Lower leg skin (tissue), 3 donors: ENCODE measurements around the gene DAB1.

Source experiments
- CTCF ChIP-seq, 3 donors: fragments of 450-650 bp; IDR thresholded peaks; one replicate each; pipeline ENCODE4 v1.5.1; 2016; ENCODE audit warnings: antibody characterized with exemption in 3 of 3, mild to moderate bottlenecking in 3 of 3, moderate library complexity in 2 of 3
- POLR2A ChIP-seq, 2 donors: fragments of 450-650 bp; IDR thresholded peaks; one replicate each; pipeline ENCODE4 v1.6.1; 2016 to 2017; ENCODE audit warnings: antibody characterized with exemption in 2 of 2, mild to moderate bottlenecking in 1 of 2, moderate library complexity in 1 of 2

- no peak for TF ChIP-seq CTCF (IDR thresholded peaks at IDR 0.05)
- no peak for TF ChIP-seq POLR2A (IDR thresholded peaks at IDR 0.05)
These were observed 143.8 kb downstream of the DAB1 start for GRCh38 chr1:57279909-57280666.
